Mucosa of rectum (tissue), 2 donors: Measurements from ENCODE around the gene KRTAP26-1.

Experiments used
- H3K27ac ChIP-seq, 2 donors: one replicate each; pipeline ENCODE4 v1.7.0; 2013; ENCODE audit warnings: inconsistent platforms in 2 of 2, low read depth in 2 of 2, low read length in 2 of 2
- H3K27me3 ChIP-seq, 2 donors: one replicate each; pipeline ENCODE4 v1.7.0; 2013; ENCODE audit warnings: low read length in 2 of 2; ENCODE audit not compliant: control insufficient read depth in 2 of 2, insufficient read depth in 2 of 2
- H3K36me3 ChIP-seq, 2 donors: one replicate each; pipeline ENCODE4 v1.7.0; 2013; ENCODE audit warnings: low read length in 2 of 2; ENCODE audit not compliant: control insufficient read depth in 2 of 2, insufficient read depth in 2 of 2
- H3K4me1 ChIP-seq, 2 donors: one replicate each; pipeline ENCODE4 v1.7.0; 2013; ENCODE audit warnings: low read length in 2 of 2, mild to moderate bottlenecking in 1 of 2; ENCODE audit not compliant: control insufficient read depth in 2 of 2, insufficient read depth in 2 of 2
- H3K4me3 ChIP-seq, 2 donors: one replicate each; pipeline ENCODE4 v1.7.0; 2013; ENCODE audit warnings: low read length in 2 of 2
- H3K9ac ChIP-seq, 2 donors: one replicate each; pipeline ENCODE4 v1.7.0; 2013; ENCODE audit warnings: low read length in 2 of 2, low read depth in 1 of 2, mild to moderate bottlenecking in 1 of 2
- H3K9me3 ChIP-seq, 2 donors: one replicate each; pipeline ENCODE4 v1.7.0; 2013; ENCODE audit warnings: low read length in 2 of 2; ENCODE audit not compliant: control insufficient read depth in 2 of 2
- donor health status: healthy.
- donor health status: Normal muscosa, but diverticular disease.

KRTAP26-1 gene

GRCh38 chr21:30337276-30337744 is 17.2 kb upstream of the KRTAP26-1 start, which contains the start of gene KRTAP27-1:
Gene KRTAP27-1 (minus strand): TSS chr21:30337694. CDS start chr21:30337668, 26 bp downstream.
- Histone ChIP-seq H3K4me3 (no peak within 1 kb of the TSS), H3K27me3 (no peaks in the 10 kb centered on the region), H3K27ac (no peak within 1 kb of the TSS), H3K4me1 (no peaks in the 10 kb centered on the region), H3K9me3 (no peaks in the 10 kb centered on the region), H3K36me3 (no peaks in the 10 kb centered on the region), H3K9ac (no peak within 1 kb of the TSS)

- no peak overlapping the region for H3K27ac ChIP-seq
- H3K27me3 ChIP-seq: no peaks in the 10 kb centered on the region
- no peaks in the 10 kb centered on the region for H3K4me1 ChIP-seq
- H3K4me3 ChIP-seq: no peak overlapping the region
- H3K9ac ChIP-seq: no peak overlapping the region
- H3K9me3 ChIP-seq: no peaks in the 10 kb centered on the region
- no peaks in the 10 kb centered on the region for H3K36me3 ChIP-seq
Measured at GRCh38 chr21:30336596-30336995, 16.5 kb upstream of the KRTAP26-1 start.

GRCh38 chr21:30333736-30334135 is 13.6 kb upstream of the KRTAP26-1 start:
- H3K36me3 ChIP-seq: no peaks in the 10 kb centered on the region
- H3K4me1 ChIP-seq: no peaks in the 10 kb centered on the region
- no peaks in the 10 kb centered on the region for H3K9me3 ChIP-seq
- H3K9ac ChIP-seq: no peak overlapping the region
- no peak overlapping the region for H3K27ac ChIP-seq
- no peak overlapping the region for H3K4me3 ChIP-seq
- H3K27me3 ChIP-seq: no peaks in the 10 kb centered on the region

- H3K9me3 ChIP-seq: no peaks in the 10 kb centered on the region
- no peak overlapping the region for H3K9ac ChIP-seq
- no peaks in the 10 kb centered on the region for H3K4me1 ChIP-seq
- H3K27me3 ChIP-seq: no peaks in the 10 kb centered on the region
- H3K4me3 ChIP-seq: no peak overlapping the region
- no peak overlapping the region for H3K27ac ChIP-seq
- H3K36me3 ChIP-seq: no peaks in the 10 kb centered on the region
Measured at GRCh38 chr21:30332681-30333080, 12.6 kb upstream of the KRTAP26-1 start.

GRCh38 chr21:30329203-30329875 is 9.2 kb upstream of the KRTAP26-1 start:
- Histone ChIP-seq H3K4me1 (no peaks in the 10 kb centered on the region), H3K36me3 (no peaks in the 10 kb centered on the region), H3K27ac (no peak overlapping the region), H3K9me3 (peaks cover 0 to 7% of the 10 kb centered on the region in 2 donors), H3K9ac (no peak overlapping the region), H3K4me3 (no peak overlapping the region), H3K27me3 (no peaks in the 10 kb centered on the region)

- Histone ChIP-seq H3K4me3 (no peak overlapping the region), H3K9ac (no peak overlapping the region), H3K36me3 (no peaks in the 10 kb centered on the region), H3K9me3 (peaks cover 0 to 7% of the 10 kb centered on the region in 2 donors), H3K27ac (no peak overlapping the region), H3K4me1 (no peaks in the 10 kb centered on the region), H3K27me3 (no peaks in the 10 kb centered on the region)
Measured at GRCh38 chr21:30326390-30326789, 6.3 kb upstream of the KRTAP26-1 start.

GRCh38 chr21:30315701-30316100 is 4.4 kb downstream of the KRTAP26-1 start:
- H3K27me3 ChIP-seq: no peaks in the 10 kb centered on the region
- no peak overlapping the region for H3K4me3 ChIP-seq
- H3K9ac ChIP-seq: no peak overlapping the region
- H3K36me3 ChIP-seq: no peaks in the 10 kb centered on the region
- no peaks in the 10 kb centered on the region for H3K9me3 ChIP-seq
- H3K27ac ChIP-seq: no peak overlapping the region
- no peaks in the 10 kb centered on the region for H3K4me1 ChIP-seq

GRCh38 chr21:30306884-30307283 is 13.2 kb downstream of the KRTAP26-1 start:
- no peaks in the 10 kb centered on the region for H3K27me3 ChIP-seq
- no peaks in the 10 kb centered on the region for H3K36me3 ChIP-seq
- no peak overlapping the region for H3K27ac ChIP-seq
- H3K4me1 ChIP-seq: no peaks in the 10 kb centered on the region
- no peak overlapping the region for H3K9ac ChIP-seq
- no peaks in the 10 kb centered on the region for H3K9me3 ChIP-seq
- H3K4me3 ChIP-seq: no peak overlapping the region

GRCh38 chr21:30305136-30305535 is 15.0 kb downstream of the KRTAP26-1 start:
- Histone ChIP-seq H3K9me3 (no peaks in the 10 kb centered on the region), H3K36me3 (no peaks in the 10 kb centered on the region), H3K4me1 (no peaks in the 10 kb centered on the region), H3K27ac (no peak overlapping the region), H3K4me3 (no peak overlapping the region), H3K9ac (no peak overlapping the region), H3K27me3 (no peaks in the 10 kb centered on the region)

- H3K4me1 ChIP-seq: no peaks in the 10 kb centered on the region
- H3K36me3 ChIP-seq: no peaks in the 10 kb centered on the region
- no peaks in the 10 kb centered on the region for H3K9me3 ChIP-seq
- no peak within 1 kb of the TSS for H3K27ac ChIP-seq
- H3K4me3 ChIP-seq: no peak within 1 kb of the TSS
- H3K27me3 ChIP-seq: no peaks in the 10 kb centered on the region
- no peak within 1 kb of the TSS for H3K9ac ChIP-seq
Measured at GRCh38 chr21:30289215-30289614, 30.9 kb downstream of the KRTAP26-1 start, which contains the start of gene KRTAP25-1. Gene KRTAP25-1 (minus strand): TSS chr21:30289514. CDS start chr21:30289490, 24 bp downstream.
